GM13977 (cell line): ENCODE data around the gene IMPDH2.

Experiments used
- DNase-seq: peaks from one replicate; pipeline ENCODE4 v3.0.0; 2012; ENCODE audit warnings: low spot score
- in situ Hi-C: fragments of 300-500 bp; cut with MboI; formaldehyde crosslinking; loops from one replicate; pipeline ENCODE4 v1.12.0; 2022; ENCODE audit warnings: low sequenced_read_pairs, low pct_unique_long_range_greater_than_20kb, mixed read lengths, inconsistent platforms; ENCODE audit not compliant: unreplicated experiment
- TF ChIP-seq, protein P1 (sequence below): IDR thresholded peaks from 2 replicates; pipeline ENCODE4 v1.5.1; 2012; ENCODE audit warnings: mild to moderate bottlenecking, control low read depth; ENCODE audit not compliant: insufficient read depth; ENCODE audit errors: extremely low read depth, missing control alignments

The IMPDH2 gene

GRCh38 chr3:49053543-49053942 is 24.3 kb upstream of the IMPDH2 start:
- TF ChIP-seq, protein P1, sequence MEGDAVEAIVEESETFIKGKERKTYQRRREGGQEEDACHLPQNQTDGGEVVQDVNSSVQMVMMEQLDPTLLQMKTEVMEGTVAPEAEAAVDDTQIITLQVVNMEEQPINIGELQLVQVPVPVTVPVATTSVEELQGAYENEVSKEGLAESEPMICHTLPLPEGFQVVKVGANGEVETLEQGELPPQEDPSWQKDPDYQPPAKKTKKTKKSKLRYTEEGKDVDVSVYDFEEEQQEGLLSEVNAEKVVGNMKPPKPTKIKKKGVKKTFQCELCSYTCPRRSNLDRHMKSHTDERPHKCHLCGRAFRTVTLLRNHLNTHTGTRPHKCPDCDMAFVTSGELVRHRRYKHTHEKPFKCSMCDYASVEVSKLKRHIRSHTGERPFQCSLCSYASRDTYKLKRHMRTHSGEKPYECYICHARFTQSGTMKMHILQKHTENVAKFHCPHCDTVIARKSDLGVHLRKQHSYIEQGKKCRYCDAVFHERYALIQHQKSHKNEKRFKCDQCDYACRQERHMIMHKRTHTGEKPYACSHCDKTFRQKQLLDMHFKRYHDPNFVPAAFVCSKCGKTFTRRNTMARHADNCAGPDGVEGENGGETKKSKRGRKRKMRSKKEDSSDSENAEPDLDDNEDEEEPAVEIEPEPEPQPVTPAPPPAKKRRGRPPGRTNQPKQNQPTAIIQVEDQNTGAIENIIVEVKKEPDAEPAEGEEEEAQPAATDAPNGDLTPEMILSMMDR: no peak
- no peak for DNase-seq
- in situ Hi-C loops: no loop called here

DNA sequence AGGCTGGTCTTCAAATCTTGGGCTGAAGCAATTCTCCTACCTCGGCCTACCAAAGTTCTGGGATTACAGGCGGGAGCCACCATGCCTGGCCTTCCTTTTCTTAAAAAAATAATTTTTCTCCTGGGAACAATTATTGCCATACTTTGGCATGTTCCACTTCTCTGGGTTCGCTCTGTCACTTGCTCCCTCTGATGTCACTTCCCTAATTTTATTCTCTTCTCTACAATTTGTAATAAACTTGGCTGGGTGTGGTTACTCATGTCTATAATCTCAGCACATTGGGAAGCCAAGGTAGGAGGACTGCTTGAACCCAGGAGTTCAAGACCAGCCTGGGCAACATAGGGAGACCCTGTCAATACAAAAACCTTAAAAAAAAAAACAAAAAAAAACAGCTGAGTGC is 6.1 kb upstream of the IMPDH2 start:
- TF ChIP-seq, protein P1: no peak
- no peak for DNase-seq
- in situ Hi-C loops: no loop called here

DNA sequence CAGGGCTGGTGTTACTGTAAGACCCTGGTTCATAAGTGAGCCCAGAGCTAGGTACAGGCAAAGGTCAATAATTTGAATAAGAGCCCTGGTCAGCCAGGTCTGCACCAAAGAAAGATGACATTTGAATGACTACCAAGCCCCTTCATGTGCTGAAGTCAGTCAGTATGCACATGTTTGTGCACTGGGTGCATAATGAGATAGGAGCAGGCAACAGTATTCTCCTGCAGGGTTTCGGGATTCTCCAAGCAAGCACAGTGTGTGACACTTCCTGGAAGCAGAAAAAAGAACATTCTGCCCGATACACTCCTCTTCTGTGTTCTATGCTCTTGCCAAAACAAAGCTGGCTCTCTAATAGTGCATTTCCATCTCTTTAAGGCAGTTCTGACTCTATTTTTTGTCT is 5.5 kb upstream of the IMPDH2 start:
- in situ Hi-C loops: no loop called here
- TF ChIP-seq, protein P1: no peak

DNA sequence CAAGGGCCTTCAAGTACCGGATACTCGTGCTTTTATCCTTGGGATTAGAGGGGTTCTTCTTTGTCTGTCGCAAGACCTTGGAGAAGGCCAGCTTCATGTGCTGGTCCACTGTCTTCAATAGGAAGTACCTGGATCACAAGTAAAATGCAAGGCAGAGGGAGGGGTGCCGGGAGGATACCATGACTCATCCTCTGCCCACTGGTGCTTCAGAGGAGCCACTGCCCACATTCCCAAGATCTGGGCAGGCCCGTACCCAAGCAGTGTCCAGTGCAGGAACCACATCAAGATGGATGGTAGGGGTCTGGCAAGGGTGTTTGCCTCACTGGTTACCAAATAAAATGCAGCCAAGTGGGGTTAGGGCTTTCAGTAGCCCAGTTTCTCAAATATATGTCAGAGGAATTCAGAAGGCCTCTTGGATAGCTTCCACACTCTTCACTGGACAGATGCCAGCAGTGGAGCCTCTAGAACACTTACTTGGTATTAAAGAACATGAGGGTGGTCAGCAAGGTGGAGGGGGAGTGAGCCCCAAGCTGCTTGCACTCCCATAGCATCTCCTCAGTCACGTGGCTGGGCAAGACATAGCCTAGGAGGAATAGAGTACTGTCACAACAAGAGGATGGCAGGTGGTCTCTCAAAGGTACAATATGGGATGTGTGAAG is 3.6 kb upstream of the IMPDH2 start:
- in situ Hi-C loops: no loop called here
- TF ChIP-seq, protein P1: no peak
- no peak for DNase-seq

More for the DNA sequence above, 5.5 kb upstream of the IMPDH2 start:
- DNase-seq: no peak

DNA sequence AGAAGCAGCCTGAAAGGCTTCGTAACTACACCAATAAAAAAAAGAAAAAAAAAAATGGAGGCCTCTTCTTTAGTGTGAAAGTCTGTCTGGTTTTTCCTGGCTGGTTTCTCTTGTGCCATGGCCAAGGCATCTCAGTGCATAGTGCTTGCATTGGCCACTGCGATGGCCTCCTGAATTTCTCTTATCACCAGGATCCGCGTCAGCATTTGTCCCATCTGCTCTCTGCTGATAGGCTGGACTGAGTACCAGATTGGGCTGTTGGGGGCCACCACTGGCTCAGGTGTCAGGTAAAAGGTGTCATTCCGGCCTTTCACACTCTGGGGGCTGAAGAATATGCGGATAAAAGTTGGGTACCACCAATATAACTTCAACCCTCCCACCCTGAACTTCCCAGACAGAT is 1.1 kb upstream of the IMPDH2 start:
- TF ChIP-seq, protein P1: no peak
- DNase-seq: no peak
- in situ Hi-C loops: no loop called here

DNA sequence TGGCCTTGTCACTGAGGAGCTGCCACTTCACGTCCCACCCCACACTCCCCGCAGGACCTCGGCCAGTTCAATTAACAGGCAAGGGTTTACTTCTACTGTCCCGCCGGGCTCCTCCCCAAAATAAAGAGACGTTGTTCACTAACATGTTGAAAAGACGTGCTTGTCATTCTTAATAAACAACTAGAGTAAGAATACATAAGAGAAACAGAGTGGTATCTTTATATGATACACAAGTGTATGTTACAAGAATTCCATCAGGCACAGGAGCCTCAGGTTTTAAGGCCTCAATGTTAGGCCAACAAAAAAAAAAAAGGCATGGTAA is 326 bp upstream of the IMPDH2 start:
- DNase-seq: no peak
- in situ Hi-C loops: no loop called here
- TF ChIP-seq, protein P1: no peak

GRCh38 chr3:49028298-49028672 is 913 bp downstream of the IMPDH2 start:
- in situ Hi-C loops: no loop called here
- DNase-seq: no peak
- TF ChIP-seq, protein P1: no peak
